WI38 (cell line): ENCODE measurements around the gene TICAM2.
A peak's percentile ranks its signal among the peaks of the same experiment; 100 is the strongest.

ENCODE experiments used
- H3K4me3 ChIP-seq: 2 replicates; pipeline ENCODE4 v1.5.1; 2011; ENCODE audit warnings: low read depth, mild to moderate bottlenecking, control low read depth, low read length
- TF ChIP-seq, protein P1 (sequence below): IDR thresholded peaks from 2 replicates; pipeline ENCODE4 v1.5.1; 2012; ENCODE audit warnings: low read depth, mild to moderate bottlenecking, control low read depth, low read length

The TICAM2 gene

DNA sequence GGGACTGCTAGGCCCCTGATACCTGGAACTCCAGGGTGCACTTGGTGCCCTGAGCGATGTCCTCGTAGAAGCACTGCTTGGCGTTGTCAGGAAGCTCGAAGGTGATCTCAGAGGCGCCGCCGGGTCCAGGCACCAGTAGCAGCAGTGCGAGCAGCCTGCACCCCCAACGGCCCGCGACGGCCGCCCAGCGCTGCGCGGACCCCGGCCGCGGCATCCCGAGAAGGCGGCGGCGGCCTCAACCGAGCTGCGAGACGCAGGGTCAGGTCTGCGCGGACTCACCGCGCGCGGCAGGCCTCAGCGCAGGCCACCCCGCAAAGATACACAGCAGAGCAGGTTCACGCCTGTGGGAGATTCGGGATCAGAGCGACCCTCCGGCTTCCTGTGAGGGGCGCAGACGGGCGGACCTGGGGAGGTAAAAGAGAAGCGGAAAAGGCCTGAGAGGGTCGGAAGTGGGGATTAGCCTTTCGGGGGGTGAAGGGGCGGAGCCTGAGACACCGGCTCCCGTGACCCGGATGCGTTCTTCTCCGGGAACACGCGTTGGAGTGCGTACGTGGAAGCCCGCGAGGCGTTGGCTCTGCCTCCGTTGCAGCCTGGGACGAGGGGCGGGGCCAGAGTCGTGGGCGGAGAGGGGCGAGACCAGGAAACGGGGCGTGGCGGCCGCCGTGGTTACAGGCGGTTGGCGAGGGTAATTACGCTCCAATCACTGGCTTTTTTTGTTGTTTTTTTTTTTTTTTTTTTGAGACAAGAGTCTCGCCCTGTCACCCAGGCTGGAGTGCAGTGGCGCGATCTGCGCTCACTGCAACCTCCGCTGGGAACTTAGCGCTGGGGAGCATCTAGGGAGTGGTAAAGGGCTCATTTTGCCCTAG lies 23.5 kb upstream of the TICAM2 start, which contains the start of gene TMED7:
TMED7 (minus strand) TSS at position 458 of the 866 bp plus-strand sequence; CDS start at position 214, 244 bp downstream.
- H3K4me3 ChIP-seq: peak within 1 kb of the TSS; percentile 80
- TF ChIP-seq, protein P1, sequence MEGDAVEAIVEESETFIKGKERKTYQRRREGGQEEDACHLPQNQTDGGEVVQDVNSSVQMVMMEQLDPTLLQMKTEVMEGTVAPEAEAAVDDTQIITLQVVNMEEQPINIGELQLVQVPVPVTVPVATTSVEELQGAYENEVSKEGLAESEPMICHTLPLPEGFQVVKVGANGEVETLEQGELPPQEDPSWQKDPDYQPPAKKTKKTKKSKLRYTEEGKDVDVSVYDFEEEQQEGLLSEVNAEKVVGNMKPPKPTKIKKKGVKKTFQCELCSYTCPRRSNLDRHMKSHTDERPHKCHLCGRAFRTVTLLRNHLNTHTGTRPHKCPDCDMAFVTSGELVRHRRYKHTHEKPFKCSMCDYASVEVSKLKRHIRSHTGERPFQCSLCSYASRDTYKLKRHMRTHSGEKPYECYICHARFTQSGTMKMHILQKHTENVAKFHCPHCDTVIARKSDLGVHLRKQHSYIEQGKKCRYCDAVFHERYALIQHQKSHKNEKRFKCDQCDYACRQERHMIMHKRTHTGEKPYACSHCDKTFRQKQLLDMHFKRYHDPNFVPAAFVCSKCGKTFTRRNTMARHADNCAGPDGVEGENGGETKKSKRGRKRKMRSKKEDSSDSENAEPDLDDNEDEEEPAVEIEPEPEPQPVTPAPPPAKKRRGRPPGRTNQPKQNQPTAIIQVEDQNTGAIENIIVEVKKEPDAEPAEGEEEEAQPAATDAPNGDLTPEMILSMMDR: no peak

GRCh38 chr5:115624994-115625393 lies 22.7 kb upstream of the TICAM2 start:
- TF ChIP-seq, protein P1: no peak
- peak overlapping the region; percentile 80 for H3K4me3 ChIP-seq

DNA sequence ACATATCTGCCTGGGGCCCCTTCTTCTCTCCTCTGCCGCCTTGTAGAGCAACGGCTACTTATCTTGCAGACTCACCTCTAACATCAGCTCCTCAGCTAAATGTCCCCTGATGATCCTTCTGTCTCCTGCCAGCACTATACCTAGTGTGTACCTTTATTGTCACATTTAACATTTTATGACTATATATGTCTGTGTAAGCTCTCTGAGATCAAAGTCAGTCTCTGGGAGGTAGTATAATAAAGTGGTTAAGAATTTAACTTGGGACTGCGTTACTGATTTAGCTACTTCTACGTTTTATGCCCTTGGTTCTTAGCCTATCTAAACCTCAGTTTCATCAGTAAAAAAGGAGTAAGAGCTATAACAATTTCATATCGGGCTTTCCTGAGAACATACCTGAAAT lies 21.4 kb upstream of the TICAM2 start:
- H3K4me3 ChIP-seq: peak overlapping the region; percentile 80
- TF ChIP-seq, protein P1: no peak

DNA sequence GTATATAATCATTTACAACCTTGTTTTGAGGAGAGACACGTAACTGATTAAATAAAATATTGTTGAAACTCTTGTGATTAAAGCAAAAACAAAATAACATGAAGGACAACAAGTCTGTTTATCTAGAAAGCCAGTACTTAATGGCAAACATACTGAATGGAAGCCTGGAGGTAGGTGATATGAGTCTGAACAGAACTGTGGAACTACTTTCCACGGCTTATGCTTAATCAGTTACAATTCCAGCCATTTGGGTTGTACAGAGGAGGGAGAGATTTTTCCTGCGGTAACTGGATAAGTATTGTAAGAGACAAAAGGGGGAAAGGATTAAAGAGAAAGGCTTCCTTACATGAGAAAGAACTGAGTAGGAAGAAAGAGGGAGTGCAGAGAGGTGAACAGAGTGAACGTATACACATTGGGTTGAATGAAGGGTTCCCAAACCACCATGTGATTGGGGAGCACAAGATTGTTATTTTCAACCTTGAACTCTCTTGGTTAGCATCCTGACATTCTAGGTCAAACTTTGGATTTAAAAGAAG lies 19.2 kb upstream of the TICAM2 start:
- no peak overlapping the region for H3K4me3 ChIP-seq
- TF ChIP-seq, protein P1: no peak

GRCh38 chr5:115616892-115617291 lies 14.6 kb upstream of the TICAM2 start:
- no peak overlapping the region for H3K4me3 ChIP-seq
- TF ChIP-seq, protein P1: no peak

DNA sequence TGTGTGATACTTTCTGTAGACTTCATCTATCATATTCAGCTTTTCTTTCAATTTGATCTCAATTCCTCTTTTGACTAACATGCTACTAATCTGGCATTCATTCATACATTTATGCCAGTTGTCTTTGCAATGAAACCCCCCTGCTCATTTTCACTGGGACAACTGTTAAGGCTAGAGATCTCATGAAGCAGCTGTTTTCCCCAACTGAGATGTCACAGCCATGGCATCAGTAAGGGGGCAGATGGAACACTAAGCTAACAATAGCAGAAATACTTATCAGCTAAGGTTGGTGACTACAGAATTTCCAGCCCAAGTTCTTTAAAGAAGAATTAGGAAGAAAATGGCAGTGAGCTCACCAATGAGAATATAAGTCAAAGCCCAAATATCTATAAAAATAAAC lies 14.2 kb upstream of the TICAM2 start:
- no peak overlapping the region for H3K4me3 ChIP-seq
- TF ChIP-seq, protein P1: no peak

GRCh38 chr5:115611873-115612272 lies 9.6 kb upstream of the TICAM2 start:
- no peak overlapping the region for H3K4me3 ChIP-seq
- TF ChIP-seq, protein P1: no peak
